H1 (cell line): Measurements from ENCODE around the gene SCGB1A1. TPM values are rescaled to one million over a fixed set of nuclear protein-coding genes. Genes with fewer than 3 reads are reported as not detected.

Experiments used
- CHD7 ChIP-seq: fragments of 300-600 bp; sonication (generic); IDR thresholded peaks from 2 replicates; pipeline ENCODE4 v1.7.1; 2012; ENCODE audit warnings: low read length, moderate library complexity, mild to moderate bottlenecking, inconsistent platforms; ENCODE audit not compliant: insufficient replicate concordance
- EP300 ChIP-seq, 2 experiments: IDR thresholded peaks; 1 replicate in 1 of 2; 2 replicates in 1 of 2; pipeline ENCODE4 v1.6.1; 2011 to 2012; ENCODE audit warnings: low read depth in 2 of 2, low read length in 2 of 2, mild to moderate bottlenecking in 2 of 2, borderline replicate concordance in 1 of 2, inconsistent platforms in 1 of 2, moderate library complexity in 1 of 2
- polyA plus RNA-seq, 7 experiments: library from polyadenylated mRNA; depleted of rRNA in 3 of 7; stranded (reverse) in 5 of 7; unstranded in 2 of 7; fragments of >200 nt in 5 of 7; fragments of 200-250 nt in 2 of 7; gene quantifications; 1 replicate in 5 of 7; 2 replicates in 1 of 7; 4 replicates in 1 of 7; pipeline versions ENCODE4 v1.2.1 to v1.2.3, GENCODE V29; 2011 to 2013; ENCODE audit warnings: missing spikeins in 2 of 7, mixed read lengths in 2 of 7
- total RNA-seq: library from RNA; stranded (reverse); fragmentation: NEBNext Ultra II Directional; extraction: Animal tissue kit (Norgen Biotek cat#: 25700); gene quantifications from 2 replicates; pipeline ENCODE4 v1.2.1, GENCODE V29; 2021

The SCGB1A1 gene
- total and polyA plus RNA-seq, 2 of the 8 experiments (the other 6 are each of a cell fraction or from before 2014, with no cell fraction given) = not detected

- no peak for TF ChIP-seq CHD7
- no peak for TF ChIP-seq EP300 (IDR thresholded peaks at IDR 0.05; ENCODE audit: borderline replicate concordance in 1 of 2, low read depth in 2 of 2, low read length in 2 of 2)
Observed at GRCh38 chr11:62462508-62462892, 43.7 kb downstream of the SCGB1A1 start (continued).
